A549 (cell line): ENCODE results near the gene KCNK15. TPM values are rescaled to one million over a fixed set of nuclear protein-coding genes. Genes with fewer than 3 reads are reported as not detected.
"Not testable (repeated sequence)": the region's sequence is repeated elsewhere in the genome, so short reads cannot be mapped to it uniquely, and the experiment has no call there.

Experiments used
- ATAC-seq, 2 experiments: fragments of 200-7000 bp in 1 of 2; fragments of >200 bp in 1 of 2; cut with Nextera tagmentation in 1 of 2; cut with Tn5 transposase in 1 of 2; 3 replicates each; pipeline versions ENCODE4 v1.8.0 to v1.9.1; 2018 to 2020; ENCODE audit warnings: mild to moderate bottlenecking in 1 of 2, moderate library complexity in 1 of 2
- CTCF ChIA-PET: fragments of 300-600 bp; sonication (Branson Sonifier 250); formaldehyde crosslinking; extraction: SDS; loops from one replicate; lab custom pipeline; 2021; ENCODE audit warnings: antibody characterized with exemption, inconsistent platforms; lab: Yijun Ruan, JAX
- POLR2A ChIA-PET: fragments of 350-600 bp; formaldehyde crosslinking; extraction: SDS; loops from one replicate; lab custom pipeline; 2021; ENCODE audit warnings: antibody characterized with exemption, inconsistent platforms; lab: Yijun Ruan, JAX
- DNase-seq, 2 experiments: peaks; one replicate each; pipeline versions ENCODE4 v3.0.0 to v3.0.0-alpha.2; 2011 to 2016; ENCODE audit warnings: low read depth in 1 of 2, low spot score in 1 of 2
- FAIRE-seq: peaks from 2 replicates; lab custom pipeline; 2011; peaks lifted over from hg19 to GRCh38; lab: Jason Lieb, UNC
- H3K27ac ChIP-seq, 2 experiments: fragments of >200 bp; sonication (Bioruptor Twin); formaldehyde crosslinking; 3 replicates each; pipeline ENCODE4 v1.5.1; 2016 to 2017
- H3K4me1 ChIP-seq: fragments of >200 bp; sonication (Bioruptor Twin); formaldehyde crosslinking; 3 replicates; pipeline ENCODE4 v1.6.1; 2016
- H3K4me2 ChIP-seq: fragments of >200 bp; sonication (Bioruptor Twin); formaldehyde crosslinking; 3 replicates; pipeline ENCODE4 v1.6.1; 2016
- H3K4me3 ChIP-seq: fragments of >200 bp; sonication (Bioruptor Twin); formaldehyde crosslinking; 3 replicates; pipeline ENCODE4 v1.5.1; 2016
- H3K9me3 ChIP-seq: fragments of >200 bp; sonication (Bioruptor Twin); formaldehyde crosslinking; 3 replicates; pipeline ENCODE4 v1.6.1; 2016
- BCL3 ChIP-seq: fragments of >200 bp; sonication (Bioruptor Twin); formaldehyde crosslinking; IDR thresholded peaks from 3 replicates; pipeline ENCODE4 v1.6.1; 2016
- CHD4 ChIP-seq: fragments of 200-600 bp; sonication (generic); IDR thresholded peaks from 2 replicates; pipeline ENCODE4 v1.6.1; 2016; ENCODE audit warnings: antibody characterized with exemption, mild to moderate bottlenecking, borderline replicate concordance
- E2F6 ChIP-seq: IDR thresholded peaks from 2 replicates; pipeline ENCODE4 v1.6.1; 2012; ENCODE audit warnings: low read depth, borderline replicate concordance
- EHF ChIP-seq: fragments of 250-450 bp; sonication (Bioruptor Pico); IDR thresholded peaks from 2 replicates; pipeline ENCODE4 v1.5.0; 2020; ENCODE audit warnings: mild to moderate bottlenecking
- EHMT2 ChIP-seq: fragments of 200-600 bp; sonication (generic); IDR thresholded peaks from 2 replicates; pipeline ENCODE4 v1.6.1; 2016; ENCODE audit warnings: antibody characterized with exemption, low read depth, mild to moderate bottlenecking, moderate library complexity
- EP300 ChIP-seq, 2 experiments: fragments of >200 bp; sonication (Bioruptor Twin); formaldehyde crosslinking; IDR thresholded peaks; 2 replicates in 1 of 2; 3 replicates in 1 of 2; pipeline ENCODE4 v1.6.1; 2016 to 2017
- FOXS1 ChIP-seq: fragments of 250-450 bp; sonication (Bioruptor Pico); IDR thresholded peaks from 2 replicates; pipeline ENCODE4 v1.5.0; 2020; ENCODE audit warnings: mild to moderate bottlenecking, moderate library complexity
- GATA3 ChIP-seq: IDR thresholded peaks from 2 replicates; pipeline ENCODE4 v1.6.1; 2012; ENCODE audit warnings: borderline replicate concordance
- HDAC2 ChIP-seq: fragments of 200-600 bp; sonication (generic); IDR thresholded peaks from 2 replicates; pipeline ENCODE4 v1.6.1; 2016
- HEYL ChIP-seq: fragments of 250-450 bp; sonication (Bioruptor Pico); IDR thresholded peaks from 2 replicates; pipeline ENCODE4 v1.8.0; 2021; ENCODE audit warnings: mild to moderate bottlenecking, moderate library complexity
- KDM5A ChIP-seq: fragments of 200-600 bp; sonication (generic); IDR thresholded peaks from 2 replicates; pipeline ENCODE4 v1.6.1; 2016; ENCODE audit warnings: antibody characterized with exemption, mild to moderate bottlenecking
- MAX ChIP-seq: IDR thresholded peaks from 2 replicates; pipeline ENCODE4 v1.6.1; 2012
- MAZ ChIP-seq: fragments of 150-350 bp; IDR thresholded peaks from 2 replicates; pipeline ENCODE4 v1.6.1; 2014; ENCODE audit warnings: antibody characterized with exemption, low read depth, low read length, borderline replicate concordance
- NPAS2 ChIP-seq: fragments of 250-450 bp; sonication (Bioruptor Pico); IDR thresholded peaks from 2 replicates; pipeline ENCODE4 v1.8.0; 2022; ENCODE audit warnings: mild to moderate bottlenecking, moderate library complexity, borderline replicate concordance
- NR3C1 ChIP-seq: fragments of >200 bp; sonication (Bioruptor Twin); formaldehyde crosslinking; IDR thresholded peaks from 3 replicates; pipeline ENCODE4 v1.6.1; 2017
- PHF8 ChIP-seq: fragments of 200-600 bp; sonication (generic); IDR thresholded peaks from 2 replicates; pipeline ENCODE4 v1.6.1; 2016; ENCODE audit warnings: low read depth, mild to moderate bottlenecking, antibody characterized with exemption, moderate library complexity, borderline replicate concordance
- POLR2A ChIP-seq: IDR thresholded peaks from 2 replicates; pipeline ENCODE4 v1.6.1; 2012; ENCODE audit warnings: mild to moderate bottlenecking, low read length
- POLR2AphosphoS2 ChIP-seq: conservative IDR thresholded peaks from 2 replicates; pipeline ENCODE4 v1.6.1; 2012; ENCODE audit warnings: low read length, improper control_type of control experiment, inconsistent platforms
- RFX5 ChIP-seq: fragments of 450-650 bp; IDR thresholded peaks from 2 replicates; pipeline ENCODE4 v1.7.1; 2014; ENCODE audit warnings: antibody characterized with exemption, mild to moderate bottlenecking, moderate library complexity
- SMC3 ChIP-seq: fragments of >200 bp; sonication (Bioruptor Twin); formaldehyde crosslinking; IDR thresholded peaks from 3 replicates; pipeline ENCODE4 v1.6.1; 2018; ENCODE audit warnings: inconsistent platforms
- SREBF2 ChIP-seq: fragments of 450-650 bp; IDR thresholded peaks from 2 replicates; pipeline ENCODE4 v1.6.1; 2014; ENCODE audit warnings: mild to moderate bottlenecking, moderate library complexity
- ZC3H11A ChIP-seq: fragments of 450-650 bp; IDR thresholded peaks from 2 replicates; pipeline ENCODE4 v1.6.1; 2014; ENCODE audit warnings: antibody characterized with exemption, mild to moderate bottlenecking
- WGBS: methylation state at CpG from one replicate; pipeline ENCODE4 v1.1.6; 2017; ENCODE audit errors: missing lambda C conversion rate; 5-methylcytosine and 5-hydroxymethylcytosine counted together
- polyA plus RNA-seq, 4 experiments: library from polyadenylated mRNA; depleted of rRNA in 3 of 4; stranded (reverse); fragments of >200 nt; fragmentation: RNase III in 1 of 4; extraction: RNeasy Plus Mini Kit Qiagen cat#74134 plus additional on column Dnase treatment in 1 of 4; gene quantifications; 2 replicates in 3 of 4; 3 replicates in 1 of 4; pipeline ENCODE4 v1.2.3, GENCODE V29; 2011 to 2017
- TF ChIP-seq, protein P1 (sequence below): fragments of 250-450 bp; sonication (Bioruptor Pico); IDR thresholded peaks from 2 replicates; pipeline ENCODE4 v1.5.0; 2020; ENCODE audit warnings: low read depth, mild to moderate bottlenecking, moderate library complexity
- TF ChIP-seq, protein P2 (sequence below): fragments of >200 bp; sonication (Bioruptor Twin); formaldehyde crosslinking; IDR thresholded peaks from 3 replicates; pipeline ENCODE4 v1.5.1; 2016
- TF ChIP-seq, protein P3 (sequence below): fragments of 250-450 bp; sonication (Bioruptor Pico); IDR thresholded peaks from 2 replicates; pipeline ENCODE4 v1.5.0; 2021; ENCODE audit warnings: mild to moderate bottlenecking, moderate library complexity, borderline replicate concordance

The KCNK15 gene
- polyA plus RNA-seq, 2 of the 4 experiments (the other 2 are of a cell fraction), result 0.43 to 0.49 TPM

DNA sequence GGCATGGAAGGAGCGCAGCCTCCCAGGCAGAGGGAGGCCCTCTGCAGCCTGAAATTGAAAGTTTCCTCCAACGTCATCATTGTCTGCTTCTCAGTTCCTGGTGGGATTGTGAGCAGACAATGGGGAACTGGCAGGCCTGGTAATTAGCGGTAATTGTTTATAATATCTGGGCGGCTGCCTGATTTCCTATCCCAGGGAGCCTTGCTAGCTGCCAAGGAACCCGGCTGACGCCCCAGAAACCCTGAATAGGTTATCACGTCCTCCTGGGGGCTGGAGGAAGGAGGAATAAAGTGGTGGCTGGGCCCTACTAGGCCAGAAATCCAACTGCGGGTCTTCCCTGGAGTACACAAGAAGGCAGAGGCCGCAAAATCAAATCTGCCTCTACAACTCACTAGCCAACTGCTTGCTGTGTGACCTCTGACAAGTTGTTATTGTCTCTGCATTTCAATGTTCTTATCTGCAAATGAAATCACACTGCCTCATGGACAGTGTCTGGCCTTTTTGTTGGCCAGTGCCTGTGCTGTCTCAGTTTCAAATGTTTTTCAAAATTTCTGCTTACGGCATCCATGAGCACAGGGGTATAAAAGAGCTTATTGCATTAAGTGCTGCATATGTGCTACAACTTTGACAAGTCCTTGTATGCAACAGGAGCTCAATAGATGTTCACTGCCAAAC lies 16.9 kb downstream of the KCNK15 start:
- Histone ChIP-seq H3K27ac (no peak overlapping the region), H3K4me3 (no peak overlapping the region), H3K4me1 (no peaks in the 10 kb centered on the region), H3K9me3 (no peaks in the 10 kb centered on the region), H3K4me2 (no peak overlapping the region)
- TF ChIP-seq CHD4, result no peak
- no peak for TF ChIP-seq E2F6
- TF ChIP-seq, protein P1, sequence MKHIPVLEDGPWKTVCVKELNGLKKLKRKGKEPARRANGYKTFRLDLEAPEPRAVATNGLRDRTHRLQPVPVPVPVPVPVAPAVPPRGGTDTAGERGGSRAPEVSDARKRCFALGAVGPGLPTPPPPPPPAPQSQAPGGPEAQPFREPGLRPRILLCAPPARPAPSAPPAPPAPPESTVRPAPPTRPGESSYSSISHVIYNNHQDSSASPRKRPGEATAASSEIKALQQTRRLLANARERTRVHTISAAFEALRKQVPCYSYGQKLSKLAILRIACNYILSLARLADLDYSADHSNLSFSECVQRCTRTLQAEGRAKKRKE, result no peak
- TF ChIP-seq RFX5, result no peak
- TF ChIP-seq FOXS1 (CRISPR knock-in tag), result no peak
- TF ChIP-seq EHF (CRISPR knock-in tag), result no peak
- no peak for TF ChIP-seq PHF8
- TF ChIP-seq GATA3, result no peak
- TF ChIP-seq EP300 (IDR thresholded peaks at IDR 0.05), result no peak
- no peak for ATAC-seq
- ChIA-PET CTCF (interaction anchor here (1.2 to 6.0 kb wide), 2 partner anchors 14 to 79 kb away, joined by 3 to 54 read pairs; no protein-coding TSS in a partner anchor), POLR2A (no interaction called here)
- DNase-seq, result no peak
- no peak for FAIRE-seq
- 48% methylated on average over 10 of the region's 10 CpGs for WGBS

DNA sequence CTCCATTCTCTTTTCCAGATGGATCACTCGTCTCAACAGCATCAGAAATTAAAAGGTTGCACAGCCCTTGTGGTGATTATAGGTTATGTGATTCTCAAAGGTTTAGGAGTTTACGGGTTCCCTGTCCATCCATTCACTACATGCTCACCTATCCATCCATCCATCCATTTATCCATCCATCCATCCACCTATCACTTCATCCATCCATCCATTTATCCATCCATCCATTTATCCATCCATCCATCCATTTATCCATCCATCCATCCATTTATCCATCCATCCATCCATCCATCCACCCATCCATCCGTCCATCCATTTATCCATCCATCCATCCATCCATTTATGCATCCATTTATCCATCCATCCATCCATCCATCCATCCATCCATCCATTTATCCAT lies 18.1 kb downstream of the KCNK15 start:
- H3K4me2 ChIP-seq, result not testable (repeated sequence)

DNA sequence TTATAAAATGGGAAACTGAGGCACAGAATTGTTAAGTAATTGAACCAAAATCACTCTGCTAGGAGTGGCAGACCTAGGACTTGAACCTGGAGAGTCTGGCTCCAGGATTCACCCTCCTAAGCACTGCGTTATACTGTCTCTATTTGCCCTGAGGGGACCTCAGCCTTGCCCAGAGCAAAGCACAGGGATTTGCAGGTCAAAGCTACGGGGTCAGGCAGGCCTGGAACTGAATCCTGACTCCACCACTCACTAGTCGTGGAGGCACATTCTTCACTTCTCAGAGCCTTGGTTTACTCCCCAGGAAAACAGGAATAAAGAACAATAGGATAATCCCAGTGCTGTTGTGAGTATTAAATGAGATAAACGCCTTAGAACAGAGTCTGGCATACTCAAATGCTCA lies 19.4 kb downstream of the KCNK15 start:
- Histone ChIP-seq H3K4me2 (no peak overlapping the region), H3K4me1 (no peaks in the 10 kb centered on the region), H3K9me3 (no peaks in the 10 kb centered on the region), H3K27ac (no peak overlapping the region), H3K4me3 (no peak overlapping the region)
- ChIA-PET CTCF (interaction anchor here (1.4 to 2.9 kb wide), 2 partner anchors 9 to 15 kb away, joined by 5 to 9 read pairs; no protein-coding TSS in a partner anchor), POLR2A (no interaction called here)
- DNase-seq, result no peak
- no peak for ATAC-seq
- no peak for FAIRE-seq
- 17% methylated on average over 4 of the region's 4 CpGs for WGBS
- no peak for TF ChIP-seq HEYL (CRISPR knock-in tag)
- no peak for TF ChIP-seq EHMT2
- TF ChIP-seq NR3C1, result no peak
- TF ChIP-seq, protein P2, sequence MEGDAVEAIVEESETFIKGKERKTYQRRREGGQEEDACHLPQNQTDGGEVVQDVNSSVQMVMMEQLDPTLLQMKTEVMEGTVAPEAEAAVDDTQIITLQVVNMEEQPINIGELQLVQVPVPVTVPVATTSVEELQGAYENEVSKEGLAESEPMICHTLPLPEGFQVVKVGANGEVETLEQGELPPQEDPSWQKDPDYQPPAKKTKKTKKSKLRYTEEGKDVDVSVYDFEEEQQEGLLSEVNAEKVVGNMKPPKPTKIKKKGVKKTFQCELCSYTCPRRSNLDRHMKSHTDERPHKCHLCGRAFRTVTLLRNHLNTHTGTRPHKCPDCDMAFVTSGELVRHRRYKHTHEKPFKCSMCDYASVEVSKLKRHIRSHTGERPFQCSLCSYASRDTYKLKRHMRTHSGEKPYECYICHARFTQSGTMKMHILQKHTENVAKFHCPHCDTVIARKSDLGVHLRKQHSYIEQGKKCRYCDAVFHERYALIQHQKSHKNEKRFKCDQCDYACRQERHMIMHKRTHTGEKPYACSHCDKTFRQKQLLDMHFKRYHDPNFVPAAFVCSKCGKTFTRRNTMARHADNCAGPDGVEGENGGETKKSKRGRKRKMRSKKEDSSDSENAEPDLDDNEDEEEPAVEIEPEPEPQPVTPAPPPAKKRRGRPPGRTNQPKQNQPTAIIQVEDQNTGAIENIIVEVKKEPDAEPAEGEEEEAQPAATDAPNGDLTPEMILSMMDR, result no peak
- no peak for TF ChIP-seq HDAC2
- TF ChIP-seq KDM5A, result no peak
- TF ChIP-seq PHF8, result no peak
- no peak for TF ChIP-seq SMC3
- no peak for TF ChIP-seq MAZ
- no peak for TF ChIP-seq POLR2A
- TF ChIP-seq SREBF2, result no peak
- no peak for TF ChIP-seq BCL3
- TF ChIP-seq CHD4, result no peak
- TF ChIP-seq ZC3H11A, result no peak
- TF ChIP-seq, protein P3, sequence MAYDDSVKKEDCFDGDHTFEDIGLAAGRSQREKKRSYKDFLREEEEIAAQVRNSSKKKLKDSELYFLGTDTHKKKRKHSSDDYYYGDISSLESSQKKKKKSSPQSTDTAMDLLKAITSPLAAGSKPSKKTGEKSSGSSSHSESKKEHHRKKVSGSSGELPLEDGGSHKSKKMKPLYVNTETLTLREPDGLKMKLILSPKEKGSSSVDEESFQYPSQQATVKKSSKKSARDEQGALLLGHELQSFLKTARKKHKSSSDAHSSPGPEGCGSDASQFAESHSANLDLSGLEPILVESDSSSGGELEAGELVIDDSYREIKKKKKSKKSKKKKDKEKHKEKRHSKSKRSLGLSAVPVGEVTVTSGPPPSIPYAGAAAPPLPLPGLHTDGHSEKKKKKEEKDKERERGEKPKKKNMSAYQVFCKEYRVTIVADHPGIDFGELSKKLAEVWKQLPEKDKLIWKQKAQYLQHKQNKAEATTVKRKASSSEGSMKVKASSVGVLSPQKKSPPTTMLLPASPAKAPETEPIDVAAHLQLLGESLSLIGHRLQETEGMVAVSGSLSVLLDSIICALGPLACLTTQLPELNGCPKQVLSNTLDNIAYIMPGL, result no peak
- no peak for TF ChIP-seq MAX
- no peak for TF ChIP-seq NPAS2
- TF ChIP-seq POLR2AphosphoS2, result no peak

More for the DNA sequence above, 18.1 kb downstream of the KCNK15 start:
- H3K27ac ChIP-seq, DNase-seq, FAIRE-seq, POLR2A ChIA-PET, H3K9me3 ChIP-seq, H3K4me1 ChIP-seq, H3K4me3 ChIP-seq, ATAC-seq: not testable (repeated sequence)
- WGBS, result 43% methylated on average over 3 of the region's 3 CpGs
- CTCF ChIA-PET, result interaction anchor here (6.0 kb wide), 1 partner anchor 15 kb away, joined by 54 read pairs; no protein-coding TSS in a partner anchor
